Neural cell (in vitro differentiated cells): Measurements from ENCODE around the gene ZBTB48.

Experiments
- EP300 ChIP-seq: fragments of 450-650 bp; conservative IDR thresholded peaks from 2 replicates; pipeline ENCODE4 v1.6.1; 2014; ENCODE audit warnings: antibody characterized with exemption, mild to moderate bottlenecking, moderate library complexity; ENCODE audit not compliant: poor library complexity, severe bottlenecking
- EZH2 ChIP-seq: fragments of 200-600, 300-800 bp; shearing (Covaris generic), sonication (generic); IDR thresholded peaks from 2 replicates; pipeline ENCODE4 v1.6.1; 2014; ENCODE audit warnings: antibody characterized with exemption, low read length, borderline replicate concordance, mild to moderate bottlenecking; ENCODE audit not compliant: insufficient read depth, poor library complexity, severe bottlenecking
- MXI1 ChIP-seq: fragments of 450-650 bp; conservative IDR thresholded peaks from 2 replicates; pipeline ENCODE4 v1.6.1; 2014; ENCODE audit warnings: antibody characterized with exemption, mild to moderate bottlenecking; ENCODE audit not compliant: poor library complexity, severe bottlenecking
- POLR2AphosphoS5 ChIP-seq: IDR thresholded peaks from 2 replicates; pipeline ENCODE4 v1.6.1; 2012
- SMC3 ChIP-seq: fragments of 450-650 bp; conservative IDR thresholded peaks from 2 replicates; pipeline ENCODE4 v1.6.1; 2014; ENCODE audit warnings: antibody characterized with exemption, mild to moderate bottlenecking, moderate library complexity; ENCODE audit not compliant: poor library complexity
- TAF1 ChIP-seq: IDR thresholded peaks from 2 replicates; pipeline ENCODE4 v1.6.1; 2012; ENCODE audit warnings: low read depth
- TF ChIP-seq, protein P1 (sequence below): fragments of 450-650 bp; IDR thresholded peaks from 2 replicates; pipeline ENCODE4 v1.5.1; 2014; ENCODE audit warnings: antibody characterized with exemption, mild to moderate bottlenecking, moderate library complexity; ENCODE audit not compliant: poor library complexity, severe bottlenecking
- TF ChIP-seq, protein P2 (sequence below): IDR thresholded peaks from 2 replicates; pipeline ENCODE4 v1.6.1; 2012; ENCODE audit warnings: borderline replicate concordance

DNA sequence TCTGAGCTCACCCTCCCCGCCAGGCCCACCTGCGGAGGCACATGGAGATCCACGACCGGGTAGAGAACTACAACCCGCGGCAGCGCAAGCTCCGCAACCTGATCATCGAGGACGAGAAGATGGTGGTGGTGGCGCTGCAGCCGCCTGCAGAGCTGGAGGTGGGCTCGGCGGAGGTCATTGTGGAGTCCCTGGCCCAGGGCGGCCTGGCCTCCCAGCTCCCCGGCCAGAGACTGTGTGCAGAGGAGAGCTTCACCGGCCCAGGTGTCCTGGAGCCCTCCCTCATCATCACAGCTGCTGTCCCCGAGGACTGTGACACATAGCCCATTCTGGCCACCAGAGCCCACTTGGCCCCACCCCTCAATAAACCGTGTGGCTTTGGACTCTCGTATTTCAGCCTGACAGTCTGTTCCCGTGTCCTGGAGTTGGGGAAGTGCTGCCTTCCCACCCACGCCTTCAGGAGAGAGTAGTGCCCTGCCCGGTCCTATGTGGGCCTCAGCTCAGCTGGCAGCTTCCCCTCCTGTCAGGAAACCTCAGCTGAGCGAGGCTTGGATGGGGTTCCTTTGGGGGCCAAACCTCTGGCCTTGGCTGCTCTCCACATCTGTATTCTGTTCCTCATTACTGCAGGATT is 9.2 kb downstream of the ZBTB48 start:
- TF ChIP-seq, protein P1, sequence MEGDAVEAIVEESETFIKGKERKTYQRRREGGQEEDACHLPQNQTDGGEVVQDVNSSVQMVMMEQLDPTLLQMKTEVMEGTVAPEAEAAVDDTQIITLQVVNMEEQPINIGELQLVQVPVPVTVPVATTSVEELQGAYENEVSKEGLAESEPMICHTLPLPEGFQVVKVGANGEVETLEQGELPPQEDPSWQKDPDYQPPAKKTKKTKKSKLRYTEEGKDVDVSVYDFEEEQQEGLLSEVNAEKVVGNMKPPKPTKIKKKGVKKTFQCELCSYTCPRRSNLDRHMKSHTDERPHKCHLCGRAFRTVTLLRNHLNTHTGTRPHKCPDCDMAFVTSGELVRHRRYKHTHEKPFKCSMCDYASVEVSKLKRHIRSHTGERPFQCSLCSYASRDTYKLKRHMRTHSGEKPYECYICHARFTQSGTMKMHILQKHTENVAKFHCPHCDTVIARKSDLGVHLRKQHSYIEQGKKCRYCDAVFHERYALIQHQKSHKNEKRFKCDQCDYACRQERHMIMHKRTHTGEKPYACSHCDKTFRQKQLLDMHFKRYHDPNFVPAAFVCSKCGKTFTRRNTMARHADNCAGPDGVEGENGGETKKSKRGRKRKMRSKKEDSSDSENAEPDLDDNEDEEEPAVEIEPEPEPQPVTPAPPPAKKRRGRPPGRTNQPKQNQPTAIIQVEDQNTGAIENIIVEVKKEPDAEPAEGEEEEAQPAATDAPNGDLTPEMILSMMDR, result no peak
- TF ChIP-seq POLR2AphosphoS5 (no peak), SMC3 (no peak), MXI1 (no peak), EP300 (no peak), EZH2 (no peak), TAF1 (no peak)
- TF ChIP-seq, protein P2, sequence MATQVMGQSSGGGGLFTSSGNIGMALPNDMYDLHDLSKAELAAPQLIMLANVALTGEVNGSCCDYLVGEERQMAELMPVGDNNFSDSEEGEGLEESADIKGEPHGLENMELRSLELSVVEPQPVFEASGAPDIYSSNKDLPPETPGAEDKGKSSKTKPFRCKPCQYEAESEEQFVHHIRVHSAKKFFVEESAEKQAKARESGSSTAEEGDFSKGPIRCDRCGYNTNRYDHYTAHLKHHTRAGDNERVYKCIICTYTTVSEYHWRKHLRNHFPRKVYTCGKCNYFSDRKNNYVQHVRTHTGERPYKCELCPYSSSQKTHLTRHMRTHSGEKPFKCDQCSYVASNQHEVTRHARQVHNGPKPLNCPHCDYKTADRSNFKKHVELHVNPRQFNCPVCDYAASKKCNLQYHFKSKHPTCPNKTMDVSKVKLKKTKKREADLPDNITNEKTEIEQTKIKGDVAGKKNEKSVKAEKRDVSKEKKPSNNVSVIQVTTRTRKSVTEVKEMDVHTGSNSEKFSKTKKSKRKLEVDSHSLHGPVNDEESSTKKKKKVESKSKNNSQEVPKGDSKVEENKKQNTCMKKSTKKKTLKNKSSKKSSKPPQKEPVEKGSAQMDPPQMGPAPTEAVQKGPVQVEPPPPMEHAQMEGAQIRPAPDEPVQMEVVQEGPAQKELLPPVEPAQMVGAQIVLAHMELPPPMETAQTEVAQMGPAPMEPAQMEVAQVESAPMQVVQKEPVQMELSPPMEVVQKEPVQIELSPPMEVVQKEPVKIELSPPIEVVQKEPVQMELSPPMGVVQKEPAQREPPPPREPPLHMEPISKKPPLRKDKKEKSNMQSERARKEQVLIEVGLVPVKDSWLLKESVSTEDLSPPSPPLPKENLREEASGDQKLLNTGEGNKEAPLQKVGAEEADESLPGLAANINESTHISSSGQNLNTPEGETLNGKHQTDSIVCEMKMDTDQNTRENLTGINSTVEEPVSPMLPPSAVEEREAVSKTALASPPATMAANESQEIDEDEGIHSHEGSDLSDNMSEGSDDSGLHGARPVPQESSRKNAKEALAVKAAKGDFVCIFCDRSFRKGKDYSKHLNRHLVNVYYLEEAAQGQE, result no peak
